Motor neuron (in vitro differentiated cells): ENCODE data around the gene RAB44. TPM values are rescaled to one million over a fixed set of nuclear protein-coding genes. Genes with fewer than 3 reads are reported as not detected.
A peak's percentile ranks its signal among the peaks of the same experiment; 100 is the strongest.
"Not testable (repeated sequence)": the region's sequence is repeated elsewhere in the genome, so short reads cannot be mapped to it uniquely, and the experiment has no call there.

Experiments used
- ATAC-seq, 8 experiments: fragments of 200-7000 bp; cut with Tn5 transposase; replicated peaks in 6 of 8; 2 replicates each; pipeline ENCODE4 v1.8.0; 2021; ENCODE audit warnings: mild to moderate bottlenecking in 8 of 8, moderate library complexity in 8 of 8
- H3K27ac ChIP-seq, 2 donors: fragments of 250-450 bp; sonication (Bioruptor Pico); 2 replicates each; pipeline ENCODE4 v1.9.0; 2021; ENCODE audit warnings: antibody characterized with exemption in 2 of 2, mild to moderate bottlenecking in 2 of 2, moderate library complexity in 1 of 2
- H3K4me1 ChIP-seq, 2 donors: fragments of 250-450 bp; sonication (Bioruptor Pico); replicated peaks in 1 of 2; 2 replicates each; pipeline ENCODE4 v1.6.1; 2021; ENCODE audit warnings: antibody characterized with exemption in 2 of 2, mild to moderate bottlenecking in 2 of 2, moderate library complexity in 1 of 2
- H3K4me3 ChIP-seq, 5 donors: fragments of 250-450 bp; sonication (Bioruptor Pico); 2 replicates each; pipeline ENCODE4 v1.9.0; 2021; ENCODE audit warnings: antibody characterized with exemption in 5 of 5, mild to moderate bottlenecking in 5 of 5, moderate library complexity in 4 of 5
- WGBS, 10 experiments: fragments of 450-650 bp; shearing (Covaris generic); methylation state at CpG; one replicate each; pipeline ENCODE4 v1.0.0; 2022; 5-methylcytosine and 5-hydroxymethylcytosine counted together
- in situ Hi-C, 9 experiments: fragments of 400-800 bp; cut with MboI; loops; one replicate each; pipeline ENCODE4 v1.15.0; 2021; ENCODE audit warnings: low sequenced_read_pairs in 9 of 9, low pct_unique_long_range_greater_than_20kb in 2 of 9; ENCODE audit not compliant: unreplicated experiment in 9 of 9
- total RNA-seq, 8 experiments: library from RNA; unstranded; fragments of 300-600 nt; gene quantifications; 2 replicates each; pipeline versions ENCODE4 v1.2.3 to v1.2.4, GENCODE V29; 2022

The RAB44 gene
- total RNA-seq, 8 experiments from 2014 or later, result 0.07 to 0.33 (median 0.09) TPM; not detected in 3

- not testable (repeated sequence) for H3K4me3 ChIP-seq, ATAC-seq, H3K27ac ChIP-seq
- H3K4me1 ChIP-seq, result peaks cover under 1 to 13% of the 10 kb centered on the region in 2 donors
- in situ Hi-C loops, result loop anchor here in 2 of 9 experiments (25.0 kb wide), 1 partner anchor 112 kb away; no protein-coding TSS in a partner anchor
- WGBS, 10 experiments, result 20 to 100% (median 92%) methylated on average over 1 to 3 of the region's 4 CpGs; no CpG with 5 or more reads in 1 of the 10 experiments
These were observed 26.4 kb downstream of the RAB44 start for GRCh38 chr6:36723992-36724391.

- H3K4me1 ChIP-seq, result peaks cover 7 to 13% of the 10 kb centered on the region in 2 donors
- no peak overlapping the region for H3K4me3 ChIP-seq
- ATAC-seq, result peak; percentile 12 to 85 (median 36)
- in situ Hi-C loops, result loop anchor here in 2 of 9 experiments (25.0 kb wide), 1 partner anchor 112 kb away; no protein-coding TSS in a partner anchor
- no peak overlapping the region for H3K27ac ChIP-seq
- 20 to 74% (median 42%) methylated on average over 2 to 12 of the region's 13 CpGs; no CpG with 5 or more reads in 1 of the 10 experiments for WGBS, 10 experiments
These were observed 27.1 kb downstream of the RAB44 start for GRCh38 chr6:36724514-36725390.

- in situ Hi-C loops, result no loop called here
These were observed 28.0 kb downstream of the RAB44 start for GRCh38 chr6:36725581-36725980.

GRCh38 chr6:36727505-36728021 lies 29.9 kb downstream of the RAB44 start:
- Histone ChIP-seq H3K4me3 (no peak overlapping the region), H3K27ac (no peak overlapping the region), H3K4me1 (peaks cover 7 to 10% of the 10 kb centered on the region in 2 donors)
- peak in 6 of 8 experiments; percentile 12 to 77 (median 71) for ATAC-seq
- in situ Hi-C loops, result no loop called here
- 73 to 100% (median 90%) methylated on average over 1 to 7 of the region's 7 CpGs; no CpG with 5 or more reads in 5 of the 10 experiments for WGBS, 10 experiments

More at GRCh38 chr6:36725581-36725980, 28.0 kb downstream of the RAB44 start:
- no peak overlapping the region for H3K27ac ChIP-seq
- ATAC-seq, result no peak
- H3K4me1 ChIP-seq, result peaks cover 7 to 13% of the 10 kb centered on the region in 2 donors
- no peak overlapping the region for H3K4me3 ChIP-seq
- 40 to 100% (median 100%) methylated on average over 1 to 6 of the region's 7 CpGs; no CpG with 5 or more reads in 3 of the 10 experiments for WGBS, 10 experiments

GRCh38 chr6:36728289-36729160 lies 30.9 kb downstream of the RAB44 start:
- no peak overlapping the region for H3K4me3 ChIP-seq
- no peak overlapping the region for H3K27ac ChIP-seq
- WGBS, 10 experiments, result 20 to 100% (median 83%) methylated on average over 1 to 9 of the region's 11 CpGs; no CpG with 5 or more reads in 4 of the 10 experiments
- peaks cover 7 to 10% of the 10 kb centered on the region in 2 donors for H3K4me1 ChIP-seq
- in situ Hi-C loops, result no loop called here
- peak in 5 of 8 experiments; percentile 13 to 76 (median 52) for ATAC-seq

GRCh38 chr6:36729161-36729524 lies 31.5 kb downstream of the RAB44 start:
- Histone ChIP-seq H3K4me3 (no peak overlapping the region), H3K27ac (no peak overlapping the region), H3K4me1 (peaks cover 7 to 10% of the 10 kb centered on the region in 2 donors)
- peak in 7 of 8 experiments; percentile 15 to 75 (median 30) for ATAC-seq
- WGBS, 10 experiments, result 5 to 86% (median 67%) methylated on average over 1 to 3 of the region's 3 CpGs; no CpG with 5 or more reads in 1 of the 10 experiments
- in situ Hi-C loops, result no loop called here

- in situ Hi-C loops, result no loop called here
- ATAC-seq, result peak in 1 of 8 experiments; percentile 0
- WGBS, 10 experiments, result 64 to 100% (median 83%) methylated on average over 1 to 10 of the region's 15 CpGs; no CpG with 5 or more reads in 4 of the 10 experiments
These were observed 33.1 kb downstream of the RAB44 start for GRCh38 chr6:36730424-36731380.

GRCh38 chr6:36731622-36732310 lies 34.1 kb downstream of the RAB44 start:
- no peak for ATAC-seq
- Histone ChIP-seq H3K4me3 (no peak overlapping the region), H3K27ac (no peak overlapping the region), H3K4me1 (peaks cover 10 to 13% of the 10 kb centered on the region in 2 donors)
- 40 to 100% (median 81%) methylated on average over 1 to 6 of the region's 12 CpGs; no CpG with 5 or more reads in 2 of the 10 experiments for WGBS, 10 experiments
- in situ Hi-C loops, result no loop called here

More at GRCh38 chr6:36730424-36731380, 33.1 kb downstream of the RAB44 start:
- no peak overlapping the region for H3K27ac ChIP-seq
- H3K4me1 ChIP-seq, result peaks cover 10% of the 10 kb centered on the region in 2 donors
- no peak overlapping the region for H3K4me3 ChIP-seq

GRCh38 chr6:36733300-36733699 lies 35.7 kb downstream of the RAB44 start:
- in situ Hi-C loops, result no loop called here
- H3K27ac ChIP-seq, result no peak overlapping the region
- 70 to 100% (median 100%) methylated on average over 1 to 4 of the region's 5 CpGs; no CpG with 5 or more reads in 3 of the 10 experiments for WGBS, 10 experiments
- H3K4me1 ChIP-seq, result peaks cover 7 to 10% of the 10 kb centered on the region in 2 donors
- H3K4me3 ChIP-seq, result no peak overlapping the region
- ATAC-seq, result no peak

GRCh38 chr6:36734486-36735060 lies 36.9 kb downstream of the RAB44 start:
- peak in 1 of 8 experiments; percentile 6 for ATAC-seq
- no peak overlapping the region for H3K4me3 ChIP-seq
- WGBS, 10 experiments, result 60 to 100% (median 92%) methylated on average over 1 to 4 of the region's 7 CpGs; no CpG with 5 or more reads in 7 of the 10 experiments
- no peak overlapping the region for H3K27ac ChIP-seq
- H3K4me1 ChIP-seq, result peaks cover 3 to 7% of the 10 kb centered on the region in 2 donors
- in situ Hi-C loops, result no loop called here
